Amygdala (tissue), 56 donors: ENCODE measurements around the gene APBA2.
A peak's percentile ranks its signal among the peaks of the same experiment; 100 is the strongest.

Experiments used
- DNase-seq, 56 donors: peaks; one replicate each; lab custom pipeline; 2025; lab: John Stamatoyannopoulos, UW

The APBA2 gene

DNA sequence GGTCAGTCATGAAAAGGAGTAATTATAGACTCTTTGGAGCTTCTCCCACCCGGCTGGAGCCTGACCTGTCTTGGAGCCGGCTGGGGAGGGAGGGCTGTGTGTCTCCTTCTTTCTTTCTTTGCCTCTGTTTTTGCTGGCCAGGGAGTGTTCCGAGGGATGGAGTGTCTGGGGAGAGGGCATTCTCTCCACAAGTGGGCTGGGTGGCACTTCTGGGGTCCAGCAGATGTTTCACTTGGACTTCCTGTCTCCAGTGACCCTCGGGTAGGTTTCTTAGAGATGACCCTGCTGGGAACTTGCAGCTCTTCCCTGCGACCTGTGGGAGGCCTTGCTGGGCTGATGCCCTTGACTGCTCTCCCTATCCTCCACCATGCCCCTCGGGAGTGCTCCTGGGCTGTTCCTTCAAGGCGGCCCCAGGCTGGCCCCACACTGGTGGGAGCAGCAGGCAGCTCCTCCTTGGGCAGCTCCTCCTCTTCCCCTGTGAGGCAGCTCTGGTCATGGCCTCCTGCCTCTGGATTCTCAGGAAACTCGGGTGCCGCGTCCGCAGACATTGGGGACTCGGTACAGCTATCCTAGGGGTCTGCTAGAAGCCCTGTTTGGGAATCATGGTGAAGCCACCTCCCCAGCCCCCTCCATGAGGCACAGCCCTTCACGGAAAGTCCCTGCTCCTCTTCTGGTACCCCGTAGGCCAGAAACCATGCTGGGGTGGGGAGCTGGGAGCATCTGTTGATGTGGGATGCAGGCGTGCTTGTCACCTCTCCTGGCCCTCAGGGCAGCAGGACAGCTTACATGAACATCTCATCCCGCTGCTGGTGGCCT, 44.9 kb downstream of the APBA2 start:
- DNase-seq = no peak

DNA sequence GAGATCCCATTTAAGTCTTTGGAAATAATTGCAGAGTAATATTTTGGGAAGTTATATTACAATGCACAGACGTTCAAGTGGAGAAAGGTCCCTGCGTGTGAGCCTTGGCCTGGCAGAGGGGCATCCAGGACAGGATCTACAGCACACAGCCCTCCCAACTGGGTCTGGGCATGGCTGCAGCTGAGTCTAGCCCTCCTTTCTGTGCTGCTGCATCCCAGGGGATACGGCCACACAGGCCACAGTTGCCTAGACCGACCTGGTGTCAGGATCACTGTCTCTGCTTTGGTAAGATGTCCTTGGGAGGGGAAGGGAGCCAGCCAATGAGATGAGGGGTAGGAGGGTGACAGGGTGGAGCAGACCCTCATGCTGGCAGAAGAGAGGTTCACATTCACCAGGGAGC, 46.1 kb downstream of the APBA2 start:
- DNase-seq = no peak

DNA sequence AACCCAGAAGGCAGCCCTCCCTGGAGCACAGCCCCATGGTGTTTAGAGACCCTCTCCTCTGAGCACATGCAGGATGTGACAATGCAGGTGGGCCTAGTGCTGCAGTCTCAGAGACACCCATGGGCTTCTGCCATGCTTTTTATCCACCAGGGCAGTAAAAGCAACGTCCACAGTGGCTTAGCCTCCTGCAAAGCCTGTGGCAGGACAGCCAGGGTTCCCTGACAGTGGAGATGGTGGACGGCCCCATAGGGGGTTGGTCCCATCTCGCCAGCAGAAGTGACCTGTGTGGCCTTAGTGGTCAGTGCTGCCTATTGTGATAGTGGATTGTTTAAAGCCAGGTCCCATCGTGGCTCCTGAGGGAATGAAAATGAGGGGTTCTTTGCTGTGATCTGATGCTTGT, 46.6 kb downstream of the APBA2 start:
- DNase-seq = no peak

DNA sequence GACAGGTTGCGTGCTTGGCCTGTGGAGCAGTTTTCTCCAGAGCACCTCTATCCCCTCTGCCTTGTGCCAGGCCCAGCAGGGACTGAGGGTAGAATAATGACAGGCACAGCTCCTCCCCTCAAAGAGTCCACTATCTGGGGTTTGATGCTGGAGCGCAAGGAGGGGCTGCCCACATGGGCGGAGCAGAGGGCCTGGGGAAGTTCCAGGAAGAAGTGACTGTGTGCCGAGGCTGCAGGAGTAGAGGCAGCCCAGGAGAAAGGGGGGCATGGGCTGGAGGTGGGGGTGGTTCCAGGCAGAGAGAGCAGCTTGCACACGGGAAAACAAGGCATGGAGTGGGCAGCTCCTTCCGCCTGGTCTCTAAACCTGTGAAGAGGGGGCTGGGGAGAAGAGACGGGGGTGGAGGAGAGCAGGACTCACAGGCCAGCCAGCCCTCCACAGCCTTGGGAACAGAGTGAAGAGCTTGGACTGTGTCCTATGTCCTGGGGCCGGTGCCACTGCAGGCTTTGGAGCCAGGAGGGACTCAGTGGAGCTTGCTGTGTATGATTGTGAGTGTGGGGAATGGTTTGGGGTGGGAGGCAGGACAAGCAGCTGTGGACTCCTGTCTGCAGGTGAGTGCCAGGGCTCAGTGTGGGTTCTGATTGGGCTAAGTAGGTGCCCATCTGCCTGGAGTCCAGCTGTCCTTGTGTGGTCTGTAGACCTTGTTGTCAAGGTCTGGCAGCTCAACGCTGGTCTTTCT, 48.1 kb downstream of the APBA2 start:
- peak in 21 of 56 donors; percentile 17 to 73 (median 37) for DNase-seq

DNA sequence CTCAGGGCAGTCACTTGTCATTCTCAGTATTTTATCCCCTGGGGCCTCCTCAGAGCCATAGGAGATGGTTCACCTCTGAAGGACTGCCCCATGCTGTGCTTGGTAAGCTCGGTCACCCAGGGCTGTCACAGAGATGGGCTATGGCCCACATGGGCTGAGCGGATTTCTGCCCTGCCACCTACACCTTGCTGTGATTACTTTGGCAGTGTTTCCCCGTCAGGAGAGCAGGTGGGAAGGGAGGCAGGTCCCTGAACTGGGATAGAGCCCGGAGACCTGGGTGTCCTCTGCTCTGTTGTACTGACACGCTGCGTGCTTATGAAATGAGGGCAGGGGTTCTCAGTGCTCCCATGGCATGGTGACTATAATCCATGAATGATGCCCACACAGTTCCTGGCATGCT, 48.9 kb downstream of the APBA2 start:
- DNase-seq = no peak

DNA sequence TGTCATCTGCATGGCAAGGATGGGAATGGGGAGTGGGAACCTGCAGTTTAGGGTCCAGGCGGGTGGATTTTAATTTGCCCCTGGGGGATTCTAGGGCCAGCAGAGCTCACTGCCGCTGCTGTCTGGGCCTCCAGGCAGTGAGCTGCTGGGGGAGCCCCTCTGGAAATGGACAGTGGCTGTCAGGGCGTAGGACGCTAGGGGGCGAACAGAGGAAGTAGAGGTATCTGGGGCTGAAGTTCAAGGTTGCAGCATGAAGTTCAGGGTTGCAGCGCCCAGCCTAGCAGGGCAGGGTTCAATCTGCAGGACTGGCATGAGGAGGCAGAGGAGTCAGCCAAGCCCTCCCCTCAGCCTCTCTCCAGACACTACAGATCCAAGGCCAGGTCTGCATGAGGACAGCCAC, 49.5 kb downstream of the APBA2 start:
- DNase-seq = peak in 2 of 56 donors; percentile 20

DNA sequence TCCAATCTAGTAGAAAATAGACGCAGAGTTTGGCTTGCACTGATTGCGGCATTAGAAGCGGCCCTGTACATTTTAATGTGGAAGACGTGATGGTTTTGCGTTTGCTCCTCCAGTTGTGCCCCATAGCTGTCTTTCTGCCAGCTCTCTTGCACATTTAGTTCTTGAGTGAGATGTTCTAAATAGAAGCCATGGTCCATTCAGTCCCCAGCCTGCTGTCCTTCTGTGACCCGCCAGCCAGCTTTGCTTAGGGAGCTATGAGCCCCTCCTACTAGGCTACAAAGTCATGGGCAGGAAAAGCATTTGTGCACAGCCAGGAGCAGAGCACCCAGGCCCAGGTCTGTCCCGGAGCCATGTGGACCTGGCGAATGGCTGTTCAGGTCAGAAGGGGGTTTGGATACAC, 50.3 kb downstream of the APBA2 start:
- peak in 24 of 56 donors; percentile 18 to 74 (median 34) for DNase-seq

DNA sequence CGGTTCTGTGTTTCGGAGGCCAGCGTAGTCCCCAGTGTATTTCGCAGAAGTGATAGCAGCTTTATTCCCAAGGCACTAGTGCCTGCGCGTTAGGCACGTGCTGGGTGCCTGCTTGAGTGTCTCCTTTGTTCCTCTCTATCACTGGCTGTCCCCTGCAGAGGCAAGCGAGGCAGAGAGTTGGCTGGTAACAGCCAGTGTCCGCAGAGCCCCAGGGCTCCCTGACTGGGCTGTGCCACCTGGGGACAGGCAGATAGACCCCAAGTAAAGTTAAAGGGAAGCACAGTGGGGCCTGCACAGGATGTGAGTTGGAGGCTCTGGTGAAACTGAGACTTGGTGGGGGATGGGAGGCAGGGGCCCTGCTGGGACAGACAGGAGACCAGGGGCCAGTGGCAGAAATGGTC, 50.7 kb downstream of the APBA2 start:
- DNase-seq = peak in 9 of 56 donors; percentile 27 to 74 (median 53)

DNA sequence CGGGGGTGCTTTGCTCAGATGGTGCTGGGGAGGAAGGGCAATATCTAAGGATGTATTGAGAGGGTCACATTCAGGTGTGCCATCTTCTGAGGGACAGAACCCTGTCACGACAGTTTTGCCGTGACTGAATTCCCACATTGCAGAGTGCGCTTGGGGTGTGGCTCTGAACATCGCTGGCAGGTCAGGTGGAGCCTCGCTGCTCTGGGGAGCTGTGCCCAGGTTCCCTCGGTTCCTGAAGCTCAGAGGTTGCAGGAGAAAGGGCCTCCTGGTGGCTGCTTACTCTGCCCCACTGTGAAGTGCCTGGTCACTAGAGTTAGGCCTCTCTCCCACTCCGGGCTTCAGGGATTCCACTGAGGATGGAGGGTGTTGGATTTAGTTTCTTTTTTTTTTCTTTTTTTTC, 51.5 kb downstream of the APBA2 start:
- no peak for DNase-seq

DNA sequence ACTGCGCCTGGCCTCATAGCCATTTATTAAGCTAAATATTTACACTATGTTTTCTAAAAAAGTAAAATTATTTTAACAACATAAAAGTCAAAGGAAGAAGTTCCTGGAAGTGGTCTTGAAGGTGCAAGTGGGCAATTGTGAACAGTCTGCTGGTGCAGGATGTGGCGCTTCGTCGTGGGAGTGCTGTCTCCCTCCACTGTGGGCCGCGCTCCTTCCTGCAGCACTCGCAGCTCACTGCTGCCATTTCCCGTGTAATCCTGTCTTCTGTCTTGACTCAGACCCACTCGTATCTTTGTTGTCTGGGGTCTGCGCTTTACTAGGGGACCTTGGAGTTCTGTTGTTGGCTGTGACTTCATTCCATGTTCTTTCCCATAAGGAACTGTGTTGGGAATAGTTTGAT, 56.3 kb downstream of the APBA2 start:
- no peak for DNase-seq

DNA sequence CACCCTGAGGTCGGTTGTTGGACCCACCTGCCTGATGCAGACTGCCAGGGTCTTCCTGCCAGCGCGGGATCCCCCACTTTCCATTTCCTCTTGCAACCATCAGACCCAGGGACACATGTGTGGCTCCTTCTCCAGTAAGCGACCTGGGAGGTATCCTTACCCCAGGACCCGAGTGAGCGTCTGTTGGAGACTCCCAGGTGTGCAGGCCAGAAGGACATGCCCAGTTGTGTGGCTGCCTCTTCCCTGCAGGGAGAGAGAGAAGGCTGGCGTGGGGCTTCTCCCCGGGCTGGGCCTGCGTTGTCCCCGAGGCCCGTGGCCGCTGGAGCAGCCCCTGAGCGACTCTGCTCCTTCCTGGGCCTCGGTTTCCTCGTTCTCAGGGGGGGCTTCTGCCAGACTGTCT, 56.8 kb downstream of the APBA2 start:
- DNase-seq = no peak

DNA sequence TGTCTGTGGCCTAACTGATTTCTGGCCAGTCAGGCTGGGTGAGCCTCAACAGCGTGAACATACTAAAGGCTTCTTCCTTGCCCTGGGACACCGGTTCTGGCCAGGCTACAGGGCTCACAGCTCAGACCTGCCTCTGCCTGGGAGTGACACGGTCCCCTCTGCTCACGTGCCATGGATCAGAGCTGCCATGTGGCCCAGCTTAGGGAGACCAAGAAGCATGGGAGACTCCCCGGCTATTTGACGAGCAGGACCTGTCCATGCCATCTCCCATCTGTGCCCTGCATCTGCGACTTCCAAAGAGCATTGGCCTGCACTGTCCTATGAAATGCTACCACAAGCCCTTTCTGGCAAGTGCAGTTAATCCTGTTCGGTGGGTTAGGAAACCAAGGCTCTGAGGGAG, 57.4 kb downstream of the APBA2 start:
- no peak for DNase-seq

DNA sequence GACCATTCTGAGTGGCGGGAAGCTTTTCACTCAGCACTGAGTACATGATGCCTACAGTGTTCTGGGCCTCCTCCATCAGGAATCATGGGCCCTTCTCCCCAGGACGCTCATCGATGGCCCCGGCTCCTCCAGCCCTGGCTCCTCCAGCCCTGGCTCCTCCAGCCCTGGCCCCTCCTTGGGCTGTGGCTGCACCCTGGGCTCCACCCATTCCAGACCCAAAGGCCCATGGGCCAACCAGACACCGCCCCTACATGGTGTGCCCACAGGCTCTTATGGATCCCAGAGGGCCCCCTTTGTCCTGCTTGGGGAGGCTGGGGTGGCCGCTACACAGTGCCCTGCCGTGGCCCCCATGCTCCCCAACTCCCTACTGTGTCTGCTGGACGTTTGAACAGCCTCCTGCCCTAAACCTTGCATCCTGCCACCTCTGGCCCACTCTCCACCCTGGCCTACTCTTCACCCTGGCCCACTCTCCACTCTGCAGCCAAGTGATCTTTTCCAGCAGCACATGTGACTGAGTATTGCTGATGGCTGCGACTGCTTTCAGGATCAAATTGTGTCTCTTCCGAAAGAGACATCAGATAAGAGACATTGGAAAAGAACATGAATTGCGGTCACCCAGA, 57.9 kb downstream of the APBA2 start:
- no peak for DNase-seq

DNA sequence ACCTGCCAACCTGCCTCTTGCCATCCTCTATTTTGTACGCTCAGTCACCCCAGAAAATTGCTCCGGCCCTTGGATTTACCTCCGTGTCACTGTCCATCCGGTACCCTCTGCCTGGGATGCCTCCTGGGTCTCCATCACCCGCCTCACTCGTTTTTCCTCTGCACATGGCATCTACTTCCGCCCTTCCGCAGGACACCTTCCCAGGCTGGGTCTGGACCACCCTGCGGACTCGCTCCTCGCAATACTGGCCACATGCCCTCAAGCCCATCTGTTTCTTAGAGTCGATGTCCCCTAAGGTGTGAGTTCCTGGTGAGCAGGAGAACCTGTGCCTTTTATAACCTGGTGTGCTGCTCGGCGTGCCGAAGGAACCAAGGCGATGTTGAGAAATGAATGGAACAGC, 58.5 kb downstream of the APBA2 start:
- no peak for DNase-seq

DNA sequence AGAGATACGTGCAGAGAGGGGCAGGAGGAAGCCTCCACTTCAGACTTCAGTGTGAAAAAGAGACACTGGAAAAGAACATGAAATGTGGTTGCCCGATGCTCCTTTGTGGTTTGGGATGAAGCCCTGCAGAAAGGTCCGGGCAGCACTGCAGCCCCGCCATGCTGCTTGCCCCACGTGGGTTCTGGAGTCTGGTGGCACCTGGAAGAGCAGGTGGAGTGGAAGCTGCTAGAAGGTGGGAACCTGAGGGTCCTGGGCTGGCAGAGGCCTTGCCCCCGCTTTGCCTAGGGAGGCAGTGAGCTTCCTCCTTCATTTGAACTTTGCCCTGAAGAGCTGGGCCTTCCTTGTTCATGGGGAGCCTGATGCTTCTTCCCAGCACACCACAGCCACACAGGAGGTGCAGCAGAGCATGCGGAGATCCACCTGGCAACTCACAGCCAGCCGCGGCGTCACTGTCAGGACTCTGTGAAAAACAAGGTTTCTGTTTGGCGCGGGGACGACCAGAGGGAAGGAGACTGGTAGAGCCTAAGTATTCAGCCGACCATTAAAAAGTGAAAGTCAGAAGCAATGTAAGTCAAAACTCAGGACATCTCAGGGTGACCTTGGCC, 59.0 kb downstream of the APBA2 start:
- no peak for DNase-seq

DNA sequence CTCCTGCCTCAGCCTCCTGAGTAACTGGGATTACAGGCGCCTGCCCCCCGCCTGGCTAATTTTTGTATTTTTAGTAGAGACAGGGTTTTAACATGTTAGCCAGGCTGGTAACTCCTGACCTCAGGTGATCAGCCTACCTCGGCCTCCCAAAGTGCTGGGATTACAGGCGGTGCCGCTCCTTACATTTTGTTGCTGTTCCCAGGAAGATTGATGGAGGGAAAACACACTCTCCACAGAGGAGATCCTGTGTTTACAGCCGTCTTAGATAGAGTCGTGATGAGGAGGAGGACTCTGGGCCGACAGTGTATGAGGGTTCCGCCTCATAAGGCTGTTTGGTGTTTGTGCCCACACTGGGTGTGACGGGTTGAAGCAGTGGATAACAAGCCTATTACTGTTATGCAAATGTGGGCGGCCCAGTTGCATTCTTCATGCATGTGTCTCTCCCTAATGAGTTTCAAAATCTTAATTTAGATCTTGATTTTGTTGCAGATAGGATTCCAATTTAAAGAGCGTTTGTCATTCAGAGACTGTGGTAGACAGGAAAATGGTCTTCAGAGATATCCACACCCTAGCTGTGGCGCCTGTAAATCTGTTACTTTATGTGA, 60.0 kb downstream of the APBA2 start:
- DNase-seq = peak in 8 of 56 donors; percentile 19 to 46 (median 24)

DNA sequence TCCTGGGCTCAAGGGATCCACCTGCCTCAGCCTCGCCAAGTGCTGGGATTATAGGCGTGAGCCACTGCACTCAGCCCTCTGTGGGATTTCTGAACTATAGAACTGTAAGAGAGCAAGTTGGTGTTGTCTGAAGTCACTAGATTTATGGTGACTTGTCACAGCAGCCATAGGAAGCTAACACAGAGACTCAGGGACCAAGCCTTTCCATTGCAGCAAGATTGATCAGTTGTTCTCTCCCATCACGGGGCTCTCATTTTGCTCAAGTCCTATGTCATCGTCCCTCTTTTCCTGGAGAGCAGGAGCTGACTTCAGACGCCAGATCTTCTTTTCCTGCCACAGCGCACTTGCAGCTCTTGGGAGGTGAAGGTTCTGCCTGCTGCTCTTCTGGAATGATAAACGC, 61.0 kb downstream of the APBA2 start:
- no peak for DNase-seq

DNA sequence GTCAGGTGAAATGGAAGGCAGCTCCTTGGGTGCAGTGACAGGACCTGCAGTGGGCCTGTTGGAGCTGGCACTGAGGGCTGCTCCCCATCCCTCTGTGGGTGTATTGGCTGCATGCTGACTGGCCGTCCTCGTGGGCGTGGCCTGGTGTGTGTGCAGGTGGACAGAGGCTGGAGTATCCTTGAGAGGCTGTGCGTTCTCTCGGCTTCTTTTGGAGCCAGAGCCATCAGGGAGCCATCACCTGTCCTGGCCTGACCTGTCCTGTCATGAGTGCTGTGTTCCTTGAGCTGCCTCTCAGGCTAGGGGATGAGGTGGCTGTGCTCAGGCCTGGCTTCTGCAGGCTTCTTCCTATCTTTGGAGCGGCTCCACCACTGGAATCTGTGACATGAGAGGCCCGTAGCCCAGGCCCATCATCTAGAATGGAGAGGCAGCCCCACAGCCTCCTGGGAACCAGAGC, 61.5 kb downstream of the APBA2 start:
- no peak for DNase-seq

DNA sequence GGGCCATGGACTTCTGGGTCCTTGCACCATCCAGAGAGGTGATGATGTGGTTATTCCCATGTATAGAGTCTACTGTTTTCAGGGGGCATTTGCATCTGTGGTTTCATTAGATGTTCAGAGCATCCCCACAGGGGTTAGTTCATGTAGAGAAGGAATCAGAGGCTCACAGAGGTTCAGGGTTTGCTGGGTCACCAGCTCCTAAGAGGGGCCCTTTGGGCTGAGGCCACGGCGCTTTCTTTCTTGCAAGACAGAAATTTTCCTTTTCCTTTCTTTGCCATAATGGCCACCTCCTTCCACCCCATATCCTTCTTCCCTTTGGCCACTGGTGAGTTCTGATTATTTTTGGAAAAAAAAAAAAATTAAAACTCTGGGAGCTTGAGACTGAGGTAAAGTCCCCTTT, 62.3 kb downstream of the APBA2 start:
- DNase-seq = no peak

DNA sequence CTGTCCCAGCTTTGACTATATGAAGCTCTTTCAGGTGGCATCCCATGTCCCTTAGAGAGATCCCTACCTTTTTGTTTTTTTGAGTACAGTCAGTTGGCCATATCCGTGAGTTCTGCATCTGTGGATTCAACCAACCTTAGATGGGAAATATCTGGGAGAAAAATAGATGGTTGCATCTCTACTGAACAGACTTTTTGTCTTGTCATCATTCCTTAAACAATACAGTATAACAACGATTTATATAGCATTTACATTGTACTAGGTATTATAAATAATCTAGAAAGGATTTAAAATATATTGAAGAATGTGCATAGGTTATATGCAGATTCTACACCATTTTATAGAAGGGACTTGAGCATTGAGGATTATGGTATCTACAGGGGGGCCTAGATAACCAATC, 65.1 kb downstream of the APBA2 start:
- DNase-seq = no peak
